ENCODE measurements around the gene NDUFAF8.

GRCh38 chr17:81228834-81229665, 10.1 kb upstream of the NDUFAF8 start:
- no peak for TF ChIP-seq POLR2A (IDR thresholded peaks at IDR 0.05)
- no peak for TF ChIP-seq CTCF (IDR thresholded peaks at IDR 0.05)
